GM18519 (cell line): ENCODE measurements around the gene CCDC88C.
"Not testable (repeated sequence)": the region's sequence is repeated elsewhere in the genome, so short reads cannot be mapped to it uniquely, and the experiment has no call there.

Experiments
- ATAC-seq: cut with Tn5 transposase; IDR thresholded peaks from one replicate; pipeline ENCODE4 v1.9.1; 2021; ENCODE audit warnings: mild to moderate bottlenecking, moderate library complexity; ENCODE audit not compliant: unreplicated experiment, low FRiP score

Gene CCDC88C

DNA sequence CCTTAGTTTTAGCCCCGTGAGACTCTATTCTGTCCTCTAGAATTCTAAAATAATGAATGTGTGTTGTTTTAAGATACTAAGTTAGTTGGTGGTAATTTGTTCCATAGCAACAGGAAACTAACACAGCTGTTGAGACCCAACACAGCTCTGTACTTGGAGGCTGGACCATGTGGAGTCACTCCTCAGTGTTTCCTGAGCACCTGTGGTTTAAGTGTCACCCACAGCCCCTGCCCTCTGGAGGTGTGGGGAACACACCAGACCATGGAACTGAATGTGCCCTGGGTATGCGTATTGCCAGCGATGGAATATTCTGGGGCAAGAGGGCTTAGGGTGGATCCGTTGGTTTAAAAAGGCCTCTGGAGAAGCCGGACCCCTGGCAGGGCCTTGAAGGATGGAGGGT lies 156.5 kb downstream of the CCDC88C start:
- no peak for ATAC-seq

DNA sequence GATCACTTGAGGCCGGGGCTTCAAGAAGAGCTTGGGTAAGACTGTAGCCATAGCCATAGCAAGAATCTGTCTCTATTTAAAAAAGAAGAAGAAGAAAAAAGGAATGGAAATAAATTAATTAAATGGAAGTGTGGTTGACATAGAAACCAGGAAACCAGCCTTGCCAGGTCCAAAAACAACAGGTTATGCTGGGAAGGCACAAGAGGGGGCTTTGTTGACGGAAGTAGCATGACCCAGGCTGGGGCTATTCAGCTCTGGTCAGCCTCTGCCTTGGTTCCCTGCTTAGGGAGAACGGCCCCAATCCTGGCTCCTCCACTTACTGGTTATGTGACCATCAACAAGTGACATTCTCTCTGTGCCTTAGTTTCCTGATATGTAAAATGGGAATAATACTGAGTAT lies 158.7 kb downstream of the CCDC88C start:
- ATAC-seq, result no peak

DNA sequence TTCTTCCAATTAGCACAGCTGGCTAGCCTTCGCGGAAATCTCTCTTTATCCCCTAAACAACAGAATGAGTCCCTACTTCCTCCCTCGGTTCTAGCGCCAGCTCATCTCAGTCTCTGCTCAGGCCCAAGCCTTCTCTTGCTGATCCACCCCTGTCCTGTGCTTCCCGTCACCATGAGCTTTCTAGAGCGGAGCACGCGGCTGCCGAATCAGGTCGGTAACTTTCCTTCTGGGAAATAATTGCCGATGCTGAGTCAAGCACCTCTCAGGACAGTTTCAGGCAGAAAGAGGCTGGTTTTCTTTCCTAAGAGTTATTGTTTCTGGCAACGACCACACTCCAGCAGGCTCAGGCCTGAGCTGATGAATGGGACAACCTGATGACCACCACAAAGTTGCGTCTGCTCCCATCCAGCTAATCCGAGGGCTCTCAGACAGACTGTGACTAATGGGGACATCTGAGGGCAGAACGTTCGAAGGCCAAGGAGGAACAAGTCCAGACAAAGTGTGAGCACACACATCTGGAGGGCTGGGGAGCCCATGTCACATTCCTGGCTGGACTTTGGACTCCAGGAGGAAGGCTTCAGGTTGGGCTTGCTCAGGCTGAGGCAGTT lies 159.5 kb downstream of the CCDC88C start:
- no peak for ATAC-seq

DNA sequence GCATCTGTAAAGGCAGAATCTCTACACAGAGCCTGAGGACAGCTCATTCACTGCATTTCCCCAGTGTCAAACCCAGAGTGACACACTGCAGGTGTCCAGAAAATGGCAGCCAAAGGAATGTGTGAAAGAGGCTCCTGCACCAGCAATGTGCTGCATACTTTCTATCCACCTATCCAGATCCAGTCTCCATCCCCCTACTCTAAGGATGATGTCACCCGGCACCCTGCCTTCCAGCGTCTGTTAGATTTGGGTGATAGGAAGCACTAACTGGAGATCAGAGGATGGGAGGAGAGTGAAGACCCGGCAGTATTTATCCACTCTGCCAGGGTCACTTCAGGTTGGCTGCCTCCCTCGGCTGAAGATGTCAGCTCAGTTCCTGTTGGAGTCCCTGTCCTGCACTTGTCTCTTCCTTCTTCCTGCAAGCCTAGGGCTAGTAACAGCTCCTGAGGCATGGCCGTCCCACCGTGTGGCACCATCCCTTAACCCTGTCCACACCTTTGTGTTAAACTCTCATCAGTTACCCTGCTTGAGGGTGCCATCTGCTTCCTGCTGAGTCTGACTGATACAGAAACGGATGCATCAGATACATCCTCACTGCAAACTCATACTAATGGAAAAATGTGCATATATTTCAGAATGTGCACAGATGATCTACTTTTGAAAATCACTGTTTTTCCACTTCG lies 160.2 kb downstream of the CCDC88C start:
- ATAC-seq, result no peak

- ATAC-seq, result no peak
Measured at GRCh38 chr14:91256661-91257060, 161.0 kb downstream of the CCDC88C start.

DNA sequence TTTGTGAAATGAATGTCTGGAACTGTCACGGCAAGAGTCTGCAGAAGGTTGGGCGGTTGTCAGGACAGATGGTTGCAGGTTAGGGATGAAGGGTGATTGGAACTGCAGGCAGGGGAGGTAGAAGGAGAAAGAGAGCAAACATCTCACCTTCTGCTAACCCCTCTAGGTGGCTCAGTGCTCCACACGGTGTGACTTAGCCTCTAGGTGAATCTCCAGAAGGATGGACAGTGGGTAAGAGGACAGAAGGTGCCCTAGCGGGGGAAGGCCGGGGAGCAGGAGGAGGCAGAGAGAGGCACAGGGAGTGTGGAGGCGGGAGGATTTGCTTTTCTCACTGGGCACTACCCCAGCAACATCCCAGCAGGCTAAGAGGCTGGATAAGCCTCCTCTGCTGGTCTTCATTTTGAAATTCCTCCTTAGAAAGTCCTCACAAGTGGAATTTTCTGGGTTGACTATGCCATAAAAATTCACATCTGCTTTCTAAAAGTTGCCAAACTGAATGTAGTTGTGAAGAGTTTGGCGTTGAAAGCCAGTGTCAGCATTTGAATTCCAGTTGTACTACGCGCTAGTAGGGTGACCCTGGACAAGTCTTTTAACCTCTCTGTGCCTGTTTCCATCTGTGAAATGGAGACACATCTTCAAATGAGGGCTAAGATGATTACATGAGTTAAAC lies 162.5 kb downstream of the CCDC88C start:
- no peak for ATAC-seq

GRCh38 chr14:91254461-91254860 lies 163.2 kb downstream of the CCDC88C start:
- no peak for ATAC-seq

DNA sequence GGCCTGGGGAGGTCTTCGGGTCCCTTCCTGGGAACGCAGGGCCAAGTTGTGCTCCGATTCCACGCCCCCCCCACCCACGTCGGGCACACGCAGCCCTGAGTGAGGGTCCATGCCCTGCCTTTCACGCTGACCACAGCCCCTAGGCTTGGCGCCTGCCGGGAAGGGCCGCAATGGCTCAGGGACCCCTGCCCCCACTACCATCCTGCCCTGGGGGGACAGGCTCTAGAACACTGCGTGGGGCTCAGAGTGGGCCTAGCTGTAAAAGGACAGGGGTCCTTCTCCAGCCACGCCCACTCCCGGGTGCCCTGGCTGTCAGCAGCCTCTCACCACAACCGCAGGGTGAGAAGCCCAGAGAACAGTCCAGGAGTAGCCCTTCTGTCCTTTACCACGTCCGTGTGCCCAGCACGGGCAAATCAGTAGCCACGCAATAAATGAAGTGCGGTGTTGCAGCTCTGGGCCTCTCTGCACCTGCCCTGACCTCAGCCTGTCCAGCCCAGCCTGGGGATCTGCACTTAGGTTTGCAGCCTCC lies 163.8 kb downstream of the CCDC88C start:
- ATAC-seq, result no peak

- ATAC-seq, result no peak
Measured at GRCh38 chr14:91252871-91253794, 164.5 kb downstream of the CCDC88C start.

- ATAC-seq, result no peak
Measured at GRCh38 chr14:91250912-91251311, 166.7 kb downstream of the CCDC88C start.

- ATAC-seq, result peak; percentile 59
Measured at GRCh38 chr14:91249841-91250616, 167.6 kb downstream of the CCDC88C start.

- no peak for ATAC-seq
Measured at GRCh38 chr14:91246051-91246852, 171.4 kb downstream of the CCDC88C start.

- not testable (repeated sequence) for ATAC-seq
Measured at GRCh38 chr14:91245616-91246015, 172.0 kb downstream of the CCDC88C start.

GRCh38 chr14:91245029-91245428 lies 172.6 kb downstream of the CCDC88C start:
- ATAC-seq, result no peak

GRCh38 chr14:91244501-91244901 lies 173.1 kb downstream of the CCDC88C start, which contains the start of gene GPR68:
TSS of gene GPR68 (minus strand) at chr14:91244704. CDS start at chr14:91235050, 9,654 bp downstream.
- no peak for ATAC-seq

DNA sequence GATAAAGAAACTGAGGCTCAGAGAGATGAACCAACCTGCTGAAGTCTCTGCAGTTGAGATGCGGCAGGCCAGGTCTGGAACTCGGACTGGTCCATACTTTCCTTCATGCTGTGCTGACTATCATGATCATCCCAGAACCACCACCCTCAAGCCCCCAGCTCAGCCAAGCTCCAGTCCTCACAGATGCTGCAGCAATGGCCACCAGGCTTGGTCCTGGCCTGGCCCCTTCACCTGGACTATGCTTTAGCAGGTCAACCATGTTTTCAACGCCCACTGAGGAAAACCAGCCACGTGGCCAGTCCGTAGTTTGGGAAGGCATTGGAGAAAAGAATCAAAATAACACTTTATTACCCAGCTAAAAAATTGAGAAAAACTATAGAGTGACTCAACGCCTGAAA lies 174.5 kb downstream of the CCDC88C start:
- ATAC-seq, result no peak

GRCh38 chr14:91242635-91243034 lies 175.0 kb downstream of the CCDC88C start:
- no peak for ATAC-seq

DNA sequence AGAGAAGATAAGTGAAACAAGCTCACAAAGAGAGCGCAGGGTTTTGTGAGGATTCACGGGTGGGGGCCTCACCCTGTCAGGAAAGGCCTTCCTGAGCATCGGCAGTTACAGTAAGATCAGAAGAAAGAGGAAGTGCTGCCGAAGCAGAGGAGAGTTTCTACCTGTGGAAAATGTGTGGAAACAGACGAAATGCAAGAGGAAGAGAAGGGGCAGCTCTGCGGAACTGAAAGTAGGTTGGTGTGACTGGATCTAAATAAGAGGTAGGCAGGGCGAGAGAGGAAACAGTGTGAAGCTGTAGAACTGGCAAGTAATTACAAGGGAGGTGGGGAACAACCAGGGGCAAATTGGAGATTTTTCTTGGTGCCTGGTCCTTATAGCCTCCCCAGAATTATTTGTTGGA lies 175.8 kb downstream of the CCDC88C start:
- ATAC-seq, result peak; percentile 41

DNA sequence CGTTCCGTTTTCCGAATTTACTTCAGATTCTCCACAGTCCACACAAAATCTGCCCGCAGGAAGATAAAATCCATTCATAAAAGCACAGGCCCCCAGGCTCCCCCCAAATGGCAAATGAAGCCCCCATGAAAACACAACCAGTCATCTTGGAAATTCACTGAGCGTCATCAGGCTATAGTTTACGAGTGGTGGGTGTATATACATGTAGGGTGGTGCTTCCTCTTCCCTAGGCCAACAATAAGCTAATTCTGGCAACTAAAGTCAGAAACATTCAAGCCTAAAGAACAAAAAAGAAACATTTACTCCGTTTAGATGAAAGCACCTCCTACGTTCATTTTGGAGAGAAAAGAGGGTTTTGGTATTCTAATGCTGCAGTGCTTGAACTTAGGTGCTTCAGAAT lies 179.0 kb downstream of the CCDC88C start:
- ATAC-seq, result no peak
